Measurements from ENCODE around the gene CASP1.

GRCh38 chr11:105042178-105042577, 7.2 kb upstream of the CASP1 start:
- no peak for TF ChIP-seq CTCF (IDR thresholded peaks at IDR 0.05)
- TF ChIP-seq ZFX (IDR thresholded peaks at IDR 0.05; ENCODE audit: borderline replicate concordance): no peak
